ENCODE data around the gene CHD1. TPM values are rescaled to one million over a fixed set of nuclear protein-coding genes. Genes with fewer than 3 reads are reported as not detected.

CHD1 gene
- total and polyA plus RNA-seq, 9 of the 15 experiments (the other 6 are each of a cell fraction or from before 2014, with no cell fraction given): 27.3 to 133 (median 58.7) TPM

DNA sequence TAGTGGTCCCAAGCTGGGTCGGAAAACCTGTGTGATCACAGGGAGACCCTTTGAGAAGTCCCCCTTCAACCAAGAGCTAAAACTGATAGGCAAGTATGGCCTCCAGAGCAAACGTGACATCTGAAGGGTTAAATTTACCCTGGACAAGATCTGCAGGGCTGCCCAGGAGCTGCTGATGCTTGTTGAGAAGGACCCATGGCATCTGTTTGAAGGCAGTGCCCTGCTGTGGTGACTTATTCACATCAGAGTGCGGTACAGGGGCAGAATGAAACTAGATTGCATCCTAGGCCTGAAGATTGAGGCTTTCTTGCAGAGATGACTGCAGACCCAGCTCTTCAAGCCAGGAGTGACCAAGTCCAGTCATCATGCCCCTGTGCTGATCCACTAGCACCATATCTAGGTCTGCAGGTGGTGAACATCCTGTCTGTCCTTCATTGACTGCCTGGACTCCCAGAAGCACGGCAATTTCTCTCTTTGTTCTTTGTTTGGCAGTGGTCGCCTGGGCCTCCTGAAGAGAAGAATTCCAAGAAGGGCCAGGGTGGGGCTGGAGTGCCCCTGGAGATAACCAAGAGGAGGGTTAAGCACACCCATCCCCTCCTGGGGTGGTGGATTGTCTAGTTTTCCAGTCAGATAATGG, 25.7 kb upstream of the CHD1 start (continued):
- TF ChIP-seq, protein P1, sequence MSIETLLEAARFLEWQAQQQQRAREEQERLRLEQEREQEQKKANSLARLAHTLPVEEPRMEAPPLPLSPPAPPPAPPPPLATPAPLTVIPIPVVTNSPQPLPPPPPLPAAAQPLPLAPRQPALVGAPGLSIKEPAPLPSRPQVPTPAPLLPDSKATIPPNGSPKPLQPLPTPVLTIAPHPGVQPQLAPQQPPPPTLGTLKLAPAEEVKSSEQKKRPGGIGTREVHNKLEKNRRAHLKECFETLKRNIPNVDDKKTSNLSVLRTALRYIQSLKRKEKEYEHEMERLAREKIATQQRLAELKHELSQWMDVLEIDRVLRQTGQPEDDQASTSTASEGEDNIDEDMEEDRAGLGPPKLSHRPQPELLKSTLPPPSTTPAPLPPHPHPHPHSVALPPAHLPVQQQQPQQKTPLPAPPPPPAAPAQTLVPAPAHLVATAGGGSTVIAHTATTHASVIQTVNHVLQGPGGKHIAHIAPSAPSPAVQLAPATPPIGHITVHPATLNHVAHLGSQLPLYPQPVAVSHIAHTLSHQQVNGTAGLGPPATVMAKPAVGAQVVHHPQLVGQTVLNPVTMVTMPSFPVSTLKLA (conservative IDR thresholded peaks at IDR 0.05): peak in 1 of 2 experiments; percentile 39; a peak in 1 of 4 replicates
- no peak for TF ChIP-seq ETV6 (IDR thresholded peaks at IDR 0.05; ENCODE audit: borderline replicate concordance in 1 of 2, low read depth in 2 of 2, low read length in 1 of 2)
- no peak for TF ChIP-seq ETV6 (CRISPR knock-in tag; IDR thresholded peaks at IDR 0.05; ENCODE audit: borderline replicate concordance)
- no peak for TF ChIP-seq ZC3H4 (CRISPR knock-in tag; IDR thresholded peaks at IDR 0.05; ENCODE audit: borderline replicate concordance)
- peak; percentile 53 to 58 for TF ChIP-seq KDM1A (IDR thresholded peaks at IDR 0.05)
- peak; percentile 43; the same call in 1 of the 2 replicates for TF ChIP-seq PML (IDR thresholded peaks at IDR 0.05; ENCODE audit: low read length)
- TF ChIP-seq HDAC2 (IDR thresholded peaks at IDR 0.05): peak; percentile 77; the same call in 1 of the 2 replicates
- no peak for TF ChIP-seq ATF1 (CRISPR knock-in tag; IDR thresholded peaks at IDR 0.05)
- TF ChIP-seq ATF1 (tag; IDR thresholded peaks at IDR 0.05): peak; percentile 35; the same call in 1 of the 2 replicates
- TF ChIP-seq ZNF354B (CRISPR knock-in tag; IDR thresholded peaks at IDR 0.05): no peak
- peak; percentile 85 for TF ChIP-seq SMAD4 (CRISPR knock-in tag; conservative IDR thresholded peaks at IDR 0.05)
- peak; percentile 78; the same call in 1 of the 2 replicates for TF ChIP-seq EP300 (IDR thresholded peaks at IDR 0.05; ENCODE audit: low read length)
- TF ChIP-seq SMARCE1 (IDR thresholded peaks at IDR 0.05): peak; percentile 87; the same call in 1 of the 2 replicates
- TF ChIP-seq MTA3 (IDR thresholded peaks at IDR 0.05; ENCODE audit: borderline replicate concordance): peak; percentile 69; the same call in 1 of the 2 replicates
- no peak for TF ChIP-seq LARP7 (IDR thresholded peaks at IDR 0.05)
- TF ChIP-seq, protein P2, sequence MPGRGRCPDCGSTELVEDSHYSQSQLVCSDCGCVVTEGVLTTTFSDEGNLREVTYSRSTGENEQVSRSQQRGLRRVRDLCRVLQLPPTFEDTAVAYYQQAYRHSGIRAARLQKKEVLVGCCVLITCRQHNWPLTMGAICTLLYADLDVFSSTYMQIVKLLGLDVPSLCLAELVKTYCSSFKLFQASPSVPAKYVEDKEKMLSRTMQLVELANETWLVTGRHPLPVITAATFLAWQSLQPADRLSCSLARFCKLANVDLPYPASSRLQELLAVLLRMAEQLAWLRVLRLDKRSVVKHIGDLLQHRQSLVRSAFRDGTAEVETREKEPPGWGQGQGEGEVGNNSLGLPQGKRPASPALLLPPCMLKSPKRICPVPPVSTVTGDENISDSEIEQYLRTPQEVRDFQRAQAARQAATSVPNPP (IDR thresholded peaks at IDR 0.05; ENCODE audit: borderline replicate concordance, insufficient read depth, insufficient read length): no peak
- TF ChIP-seq PHF21A (IDR thresholded peaks at IDR 0.05; ENCODE audit: borderline replicate concordance, low read depth): no peak
- TF ChIP-seq, protein P3, sequence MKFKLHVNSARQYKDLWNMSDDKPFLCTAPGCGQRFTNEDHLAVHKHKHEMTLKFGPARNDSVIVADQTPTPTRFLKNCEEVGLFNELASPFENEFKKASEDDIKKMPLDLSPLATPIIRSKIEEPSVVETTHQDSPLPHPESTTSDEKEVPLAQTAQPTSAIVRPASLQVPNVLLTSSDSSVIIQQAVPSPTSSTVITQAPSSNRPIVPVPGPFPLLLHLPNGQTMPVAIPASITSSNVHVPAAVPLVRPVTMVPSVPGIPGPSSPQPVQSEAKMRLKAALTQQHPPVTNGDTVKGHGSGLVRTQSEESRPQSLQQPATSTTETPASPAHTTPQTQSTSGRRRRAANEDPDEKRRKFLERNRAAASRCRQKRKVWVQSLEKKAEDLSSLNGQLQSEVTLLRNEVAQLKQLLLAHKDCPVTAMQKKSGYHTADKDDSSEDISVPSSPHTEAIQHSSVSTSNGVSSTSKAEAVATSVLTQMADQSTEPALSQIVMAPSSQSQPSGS (CRISPR knock-in tag; IDR thresholded peaks at IDR 0.05): no peak
- peak; percentile 82 for TF ChIP-seq CXXC5 (CRISPR knock-in tag; IDR thresholded peaks at IDR 0.05)
- TF ChIP-seq TAF1 (IDR thresholded peaks at IDR 0.05; ENCODE audit: control insufficient read depth, extremely low read depth, insufficient read depth, low read length, severe bottlenecking): peak; percentile 33
- no peak for TF ChIP-seq IRF2 (CRISPR knock-in tag; IDR thresholded peaks at IDR 0.05)
- 0 out of 2 replicates have a peak, but pooled peaks have one; percentile 15 for TF ChIP-seq ELF4 (CRISPR knock-in tag; IDR thresholded peaks at IDR 0.05)
- no peak for TF ChIP-seq MCM7 (IDR thresholded peaks at IDR 0.05)
- 0 out of 2 replicates have a peak, but pooled peaks have one; percentile 57 for TF ChIP-seq MYNN (IDR thresholded peaks at IDR 0.05)
- TF ChIP-seq MYNN (CRISPR knock-in tag; IDR thresholded peaks at IDR 0.05): no peak
- TF ChIP-seq RNF2 (IDR thresholded peaks at IDR 0.05): no peak
- TF ChIP-seq ZNF197 (CRISPR knock-in tag; IDR thresholded peaks at IDR 0.05; ENCODE audit: low read depth): no peak
- TF ChIP-seq POLR2G (IDR thresholded peaks at IDR 0.05; ENCODE audit: low read depth, low read length): no peak
- no peak for TF ChIP-seq CSDE1 (IDR thresholded peaks at IDR 0.05)
